GM19467 (cell line): ENCODE data around the gene KRTAP10-10.
"Not testable (repeated sequence)": the region's sequence is repeated elsewhere in the genome, so short reads cannot be mapped to it uniquely, and the experiment has no call there.

ENCODE experiments used
- ATAC-seq: cut with Tn5 transposase; IDR thresholded peaks from one replicate; pipeline ENCODE4 v1.9.1; 2021; ENCODE audit warnings: mild to moderate bottlenecking, moderate library complexity; ENCODE audit not compliant: unreplicated experiment

KRTAP10-10 gene

DNA sequence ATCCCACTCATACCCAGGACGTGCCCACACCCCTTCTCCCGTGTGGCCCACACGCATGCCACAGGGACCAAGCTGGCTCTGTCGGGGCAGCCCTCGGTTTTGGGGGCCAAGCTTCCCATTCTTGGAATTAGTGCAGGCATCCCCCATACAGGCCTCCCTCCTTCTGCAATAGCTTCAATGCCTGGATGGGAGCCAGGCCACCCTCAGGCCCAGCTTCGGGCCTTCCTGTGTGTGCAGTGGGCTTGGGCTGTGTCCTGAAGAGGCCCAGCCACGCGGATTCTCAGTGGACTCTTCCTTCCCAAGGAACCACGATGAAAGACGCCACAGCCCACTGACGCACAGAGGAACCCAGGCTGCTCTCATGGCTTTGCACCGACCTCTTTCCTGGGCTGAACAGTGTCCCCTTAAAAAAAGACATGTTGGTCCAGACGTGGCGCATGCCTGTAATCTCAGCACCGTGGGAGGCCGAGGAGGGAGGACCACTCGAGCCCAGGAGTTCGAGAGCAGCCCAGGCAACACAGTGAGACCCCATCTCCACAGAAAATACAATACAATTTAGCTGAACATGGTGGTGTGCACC, 12.5 kb downstream of the KRTAP10-10 start:
- ATAC-seq = no peak

DNA sequence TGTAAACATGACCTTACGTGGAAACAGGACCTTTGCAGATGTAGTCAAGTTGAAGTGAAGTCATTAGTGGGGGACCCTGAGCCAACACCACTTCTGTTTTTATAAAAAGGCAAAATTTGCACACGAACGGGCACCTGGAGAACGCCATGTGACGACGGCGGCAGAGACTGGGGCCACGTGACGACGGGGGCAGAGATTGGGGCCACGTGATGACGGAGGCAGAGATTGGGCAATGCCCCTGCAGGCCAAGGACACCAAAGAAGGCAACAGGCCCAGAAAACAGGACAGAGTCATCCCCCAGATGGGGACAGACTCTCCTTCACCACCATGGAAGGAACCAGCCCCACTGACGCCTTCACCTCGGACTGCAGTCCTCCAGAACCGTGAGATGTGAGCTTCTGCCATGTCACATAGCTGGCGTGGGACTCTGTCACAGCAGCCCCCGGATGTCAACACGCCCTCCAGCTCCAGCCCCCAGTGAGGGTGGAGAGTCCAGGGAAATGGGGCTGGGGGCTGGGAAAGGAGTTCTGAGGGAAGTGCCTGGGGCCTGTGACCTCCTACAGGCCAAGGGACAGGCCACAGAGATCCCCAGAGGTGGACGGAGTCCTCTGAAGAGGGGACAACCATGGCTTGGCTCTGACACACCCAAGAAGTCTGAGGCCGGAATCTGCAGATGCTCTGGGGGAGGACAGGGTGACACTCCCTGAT, 13.3 kb downstream of the KRTAP10-10 start:
- no peak for ATAC-seq

DNA sequence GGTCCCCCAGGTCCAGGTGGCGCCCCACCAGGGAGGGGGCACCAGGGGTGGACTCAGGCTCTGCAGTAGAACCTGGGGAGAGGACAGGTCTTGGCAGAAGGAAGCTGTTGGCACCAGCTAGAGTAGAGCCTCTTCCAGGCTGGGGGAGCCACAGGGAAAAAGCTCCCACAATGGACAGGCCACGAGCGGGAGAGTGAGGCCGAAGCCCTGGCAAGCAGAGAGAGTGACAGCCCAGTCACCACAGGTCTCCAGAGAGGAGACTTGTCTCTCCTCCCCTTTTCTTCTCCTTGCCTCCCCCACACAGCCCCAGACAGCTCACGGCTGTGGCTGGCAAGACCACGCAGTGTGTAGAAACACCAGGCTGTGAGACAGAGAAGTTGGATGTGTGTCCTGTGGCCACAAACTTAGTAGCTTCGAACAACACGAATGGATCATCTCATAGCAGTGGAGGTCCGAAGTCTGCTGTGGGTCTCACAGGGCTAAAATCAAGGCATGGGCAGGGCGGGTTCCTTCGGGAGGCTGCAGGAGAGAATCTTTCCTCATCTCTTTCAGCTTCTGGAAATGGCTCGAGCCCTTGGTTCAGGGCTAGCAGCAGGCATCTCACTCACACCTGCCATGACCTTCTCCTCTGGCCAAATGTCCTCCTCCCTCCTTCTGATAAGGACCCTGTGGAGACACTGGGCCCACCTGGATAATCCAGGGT, 14.0 kb downstream of the KRTAP10-10 start:
- ATAC-seq = no peak

DNA sequence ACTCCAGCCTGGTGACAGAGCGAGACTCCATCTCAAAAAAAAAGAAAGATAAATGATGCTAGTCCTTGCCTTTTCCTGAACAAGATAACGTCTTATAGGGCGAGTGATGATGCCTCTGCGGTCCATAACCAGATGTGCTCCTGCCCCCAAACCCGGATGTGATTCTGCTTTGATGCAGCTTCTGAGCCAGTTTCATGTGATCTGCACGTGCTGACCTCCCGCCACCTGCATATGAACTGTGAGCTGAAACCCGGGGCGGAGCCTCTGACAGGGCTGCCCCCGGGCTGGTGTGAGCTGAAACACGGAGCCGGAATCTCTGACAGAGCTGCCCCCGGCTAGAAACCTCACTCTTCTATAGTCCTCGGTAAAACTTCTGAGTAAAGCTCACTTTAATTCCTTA, 16.0 kb downstream of the KRTAP10-10 start:
- no peak for ATAC-seq

DNA sequence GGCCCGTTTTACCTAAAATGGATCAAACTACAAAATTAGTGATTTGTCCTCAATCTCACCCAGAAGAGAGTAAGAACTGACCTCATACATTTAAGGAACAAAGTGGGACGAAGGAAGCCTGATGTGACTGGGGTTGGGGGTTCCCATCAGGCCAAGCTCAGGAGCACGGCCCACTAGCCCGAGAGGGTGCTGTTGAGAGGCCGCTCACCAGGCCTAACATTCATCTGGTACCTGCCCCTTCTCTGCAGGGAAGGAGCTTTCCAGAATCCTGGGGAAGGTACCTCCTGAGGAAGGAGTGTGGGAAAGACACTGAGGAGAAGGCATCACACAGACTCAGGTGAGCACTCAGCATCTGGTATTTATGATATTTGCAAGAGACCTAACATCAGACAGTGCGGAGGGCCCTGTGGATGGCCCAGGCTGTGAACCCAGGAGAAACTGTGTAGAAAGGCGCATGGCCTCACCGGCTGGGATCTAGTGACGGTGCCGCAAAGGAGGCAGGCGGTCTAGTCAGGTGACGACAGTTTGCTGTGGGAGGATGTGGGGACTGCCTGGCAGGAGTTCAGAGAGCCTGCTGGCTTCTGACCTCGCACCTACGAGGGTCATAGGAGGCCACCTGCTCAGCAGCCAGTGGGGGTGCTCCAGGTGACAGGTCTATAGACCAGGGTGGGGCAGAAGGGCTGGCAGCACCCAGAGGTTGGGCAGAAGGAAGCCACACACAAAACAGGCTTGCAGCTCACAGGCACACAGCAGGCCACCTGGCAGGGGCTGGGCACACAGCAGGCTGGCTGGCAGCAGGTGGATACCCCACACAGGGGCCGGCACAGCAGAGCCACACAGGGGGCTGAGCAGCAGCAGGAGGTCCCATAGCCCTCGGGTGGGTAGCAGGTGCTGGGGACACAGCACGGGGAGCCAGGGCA, 16.8 kb downstream of the KRTAP10-10 start:
- no peak for ATAC-seq

DNA sequence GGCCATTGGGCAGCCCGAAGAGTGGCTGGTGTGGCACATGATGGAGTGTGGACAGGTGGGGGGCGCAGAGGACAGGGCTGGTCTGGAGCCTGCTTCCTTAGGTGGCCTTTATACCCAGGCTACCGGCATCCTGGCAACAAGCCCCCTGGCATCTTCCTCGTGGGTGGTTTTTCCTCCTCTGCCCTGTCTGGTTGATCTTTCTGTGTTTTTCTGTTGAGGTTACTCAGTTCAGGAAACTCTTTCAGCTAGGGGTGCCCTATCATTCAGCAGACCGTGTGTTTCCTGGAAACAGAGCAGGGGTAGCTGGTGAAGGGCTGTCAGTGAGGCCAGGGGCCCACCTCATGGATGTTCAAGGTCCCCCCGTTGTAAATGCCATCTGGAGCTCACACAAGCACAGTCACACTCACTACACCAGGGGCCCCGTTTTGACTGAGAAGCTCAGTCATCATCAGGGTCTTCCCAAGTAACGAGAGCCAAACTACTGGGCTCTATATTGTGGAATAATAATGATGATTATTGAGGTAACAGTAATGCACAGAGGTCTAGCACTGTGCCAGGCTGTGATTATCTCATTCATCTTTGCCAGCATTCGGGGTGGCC, 17.5 kb downstream of the KRTAP10-10 start, which contains the start of gene KRTAP12-4:
KRTAP12-4 (minus strand) TSS at position 84 of the 600 bp plus-strand sequence; CDS start at position 39, 45 bp downstream.
- ATAC-seq = no peak

DNA sequence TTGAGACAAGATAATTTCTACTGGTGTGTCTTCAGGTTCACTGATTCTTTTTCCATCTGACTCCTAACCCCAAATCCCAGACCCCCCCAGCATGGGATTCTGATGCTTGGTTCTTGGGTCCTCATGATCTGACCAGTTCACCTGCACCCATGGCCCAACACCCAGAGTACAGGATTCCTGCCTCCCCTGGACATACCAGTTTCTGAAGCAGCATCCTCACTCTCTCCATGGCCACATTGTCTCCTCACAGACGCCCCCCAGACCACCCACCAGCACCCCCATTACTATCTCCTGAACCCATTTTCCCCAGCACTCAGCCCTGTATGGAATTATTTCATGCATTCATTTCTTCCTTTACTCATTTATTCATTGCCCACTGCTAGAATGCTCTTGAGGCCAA, 19.7 kb downstream of the KRTAP10-10 start:
- no peak for ATAC-seq

DNA sequence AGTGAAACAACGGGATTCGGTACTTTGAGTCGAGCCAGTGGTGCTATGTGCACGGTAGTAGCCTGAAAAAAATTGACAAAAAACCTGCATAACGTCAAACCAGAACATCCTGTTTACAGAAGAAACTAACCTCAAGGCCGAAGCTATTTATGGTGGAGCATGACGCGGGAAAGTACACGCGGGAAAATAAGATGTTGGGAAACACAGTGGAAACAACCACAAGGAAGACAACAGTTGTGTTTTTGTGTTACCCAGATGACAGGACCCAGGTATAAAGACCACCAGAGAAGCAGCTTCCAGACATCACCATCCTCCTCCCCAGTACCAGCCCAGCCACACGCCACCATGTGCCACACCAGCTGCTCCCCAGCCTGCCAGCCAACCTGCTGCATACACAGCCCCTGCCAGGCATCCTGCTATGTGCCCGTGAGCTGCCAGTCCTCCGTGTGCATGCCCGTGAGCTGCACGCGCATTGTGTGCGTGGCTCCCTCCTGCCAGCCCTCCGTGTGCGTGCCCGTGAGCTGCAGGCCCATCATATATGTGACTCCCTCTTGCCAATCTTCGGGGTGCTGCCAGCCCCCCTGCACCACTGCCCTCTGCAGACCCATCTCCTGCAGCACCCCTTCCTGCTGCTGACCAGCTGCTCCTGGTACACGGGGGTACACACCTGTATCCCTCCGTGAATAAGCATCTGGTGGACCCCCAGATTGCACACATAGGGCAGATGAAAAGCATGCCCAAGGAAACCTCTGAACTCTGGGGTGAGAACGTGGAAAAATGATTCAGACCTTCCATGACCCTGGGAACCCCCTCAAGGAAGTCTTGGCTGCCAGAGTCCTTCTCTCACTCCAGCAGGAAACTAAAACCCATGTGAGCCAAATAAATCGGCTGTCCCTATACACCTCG, 20.7 kb downstream of the KRTAP10-10 start, which contains the start of gene KRTAP12-3:
KRTAP12-3 (plus strand) TSS at position 298 of the 906 bp plus-strand sequence; CDS start at position 346, 48 bp downstream.
- ATAC-seq = no peak

DNA sequence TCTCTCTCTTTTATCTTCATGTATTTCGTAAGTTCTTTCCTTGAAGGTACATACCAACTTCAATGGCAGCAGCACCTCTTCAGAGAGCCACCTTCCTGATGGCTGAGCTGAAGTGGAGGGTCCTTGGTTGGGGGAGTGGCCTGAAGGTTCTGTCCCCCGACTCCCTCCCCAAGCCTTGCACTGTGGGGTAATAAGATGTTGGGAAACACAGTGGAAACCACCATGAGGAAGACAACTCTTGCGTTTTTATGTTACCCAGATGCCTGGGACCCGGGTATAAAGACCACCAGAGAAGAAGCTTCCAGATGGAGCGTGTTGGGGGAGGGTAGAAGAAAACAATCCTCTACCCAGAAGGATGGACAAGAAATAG, 21.4 kb downstream of the KRTAP10-10 start:
- no peak for ATAC-seq

DNA sequence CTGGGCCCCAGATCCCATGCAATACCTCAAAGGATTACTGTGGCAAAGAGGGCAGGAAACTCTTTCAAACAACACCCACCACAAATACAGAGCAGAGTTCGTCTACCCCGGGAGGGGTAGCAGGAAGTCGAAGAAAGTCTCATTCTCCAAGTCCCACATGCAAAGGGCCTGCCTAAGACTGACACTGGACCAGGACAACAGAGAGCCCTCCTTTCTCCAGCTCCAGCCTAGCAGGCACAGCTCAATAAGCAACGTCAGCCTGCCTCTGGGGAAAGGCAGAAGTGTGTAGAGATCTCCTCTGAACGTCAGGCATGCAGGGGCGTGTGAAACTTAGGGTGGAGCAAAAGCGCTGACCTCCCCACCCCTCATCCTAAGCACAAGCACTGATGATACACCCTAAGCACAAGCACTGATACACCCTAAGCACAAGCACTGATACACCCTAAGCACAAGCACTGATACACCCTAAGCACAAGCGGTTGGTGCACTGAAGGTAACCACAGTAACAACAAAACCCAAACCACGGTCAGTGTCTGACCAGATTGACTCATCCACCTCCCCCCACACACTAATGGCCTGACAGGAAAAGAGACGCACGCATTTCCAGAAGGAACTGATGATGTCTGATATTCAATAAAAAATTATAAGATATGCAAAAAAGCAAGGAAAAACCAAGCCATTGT, 21.9 kb downstream of the KRTAP10-10 start:
- ATAC-seq = no peak

DNA sequence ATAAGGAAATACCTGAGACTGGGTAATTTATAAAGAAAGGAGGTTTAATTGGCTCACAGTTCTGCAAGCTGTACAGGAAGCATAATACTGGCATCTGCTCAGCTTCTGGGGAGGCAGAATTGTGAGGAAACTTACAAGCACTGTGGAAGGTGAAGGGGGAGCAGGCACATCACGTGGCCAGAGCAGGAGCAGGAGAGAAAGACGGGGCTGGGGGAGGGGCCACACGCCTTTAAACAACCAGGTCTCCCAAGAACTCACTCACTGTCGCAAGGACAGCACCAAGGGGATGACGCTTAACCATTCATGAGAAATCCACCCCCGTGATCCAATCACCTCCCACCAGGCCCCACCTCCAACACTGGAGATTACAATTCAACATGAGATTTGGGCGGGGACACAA, 24.4 kb downstream of the KRTAP10-10 start:
- not testable (repeated sequence) for ATAC-seq

DNA sequence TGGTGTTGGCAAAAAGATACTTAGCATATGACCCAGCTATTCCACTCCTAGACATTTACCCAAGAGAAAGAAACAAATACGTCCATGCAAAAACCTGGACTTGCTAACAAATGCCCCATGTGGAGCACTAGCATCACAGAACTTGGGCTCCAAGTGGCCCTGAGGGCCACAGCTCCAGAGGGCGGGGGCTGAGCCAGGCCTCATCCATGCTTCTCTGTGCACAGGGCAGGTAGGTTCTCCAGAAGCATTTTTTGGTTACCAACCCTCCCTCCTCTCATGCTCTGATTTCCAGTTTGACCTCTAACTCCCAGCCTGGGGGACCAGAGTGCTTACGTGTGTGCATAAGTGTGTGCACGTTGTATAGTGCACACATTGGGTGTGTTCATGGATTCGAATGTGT, 27.5 kb downstream of the KRTAP10-10 start:
- ATAC-seq = no peak

DNA sequence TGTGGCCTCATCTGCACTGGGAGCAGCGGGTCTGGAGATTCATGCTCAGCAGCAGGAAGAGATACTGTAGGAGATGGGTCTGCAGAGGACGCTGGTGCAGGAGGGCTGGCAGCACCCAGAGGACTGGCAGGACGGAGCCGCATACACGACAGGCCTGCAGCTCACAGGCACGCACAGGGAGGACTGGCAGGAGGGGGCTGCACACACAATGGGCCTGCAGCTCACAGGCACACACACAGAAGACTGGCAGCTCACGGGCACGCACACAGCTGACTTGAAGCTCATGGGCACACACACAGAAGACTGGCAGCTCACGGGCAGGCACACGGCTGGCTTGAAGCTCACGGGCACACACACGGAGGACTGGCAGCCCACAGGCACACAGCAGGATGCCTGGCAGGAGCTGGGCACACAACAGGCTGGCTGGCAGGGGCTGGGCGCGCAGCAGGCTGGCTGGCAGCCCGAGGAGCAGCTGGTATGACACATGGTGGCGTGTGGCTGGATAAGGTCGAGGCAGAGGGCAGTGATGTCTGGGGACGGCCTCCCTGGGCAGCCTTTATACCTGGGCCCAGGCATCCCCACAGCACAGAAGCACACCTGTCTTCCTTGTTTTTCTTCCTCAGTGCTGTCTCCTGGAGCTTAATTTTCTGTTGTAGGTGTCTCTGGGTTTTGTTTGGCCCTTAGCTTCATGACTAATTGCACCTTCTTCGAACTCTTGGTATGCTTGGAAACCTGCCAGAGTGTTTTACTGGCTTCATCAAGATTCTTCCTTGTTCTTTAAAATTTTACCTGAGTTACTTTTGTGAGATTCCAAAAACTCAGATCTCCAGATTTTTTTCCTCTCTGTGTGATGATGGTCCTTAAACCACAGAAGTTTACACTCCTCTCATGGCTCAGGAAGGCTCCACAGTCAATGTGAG, 29.5 kb downstream of the KRTAP10-10 start, which contains the start of gene KRTAP12-2:
KRTAP12-2 (minus strand) TSS at position 527 of the 920 bp plus-strand sequence; CDS start at position 486, 41 bp downstream.
- no peak for ATAC-seq

DNA sequence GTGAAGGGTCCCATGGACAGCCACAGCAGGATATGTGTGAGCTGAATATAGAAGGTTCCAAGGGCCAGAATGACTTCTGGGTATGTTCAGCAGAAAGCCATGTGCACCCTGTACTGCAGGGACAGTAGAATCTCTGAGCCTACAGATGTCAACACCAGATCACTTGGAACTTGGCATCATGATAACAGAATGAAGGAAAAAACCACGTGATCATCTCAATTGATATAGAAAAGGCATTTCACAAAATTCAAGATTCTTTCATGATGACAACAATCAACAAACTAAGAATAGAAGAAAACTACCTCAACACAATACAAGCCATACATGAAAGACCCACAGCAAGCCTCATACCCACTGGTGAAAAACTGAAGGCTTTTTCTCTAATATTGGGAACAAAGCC, 30.5 kb downstream of the KRTAP10-10 start:
- no peak for ATAC-seq

DNA sequence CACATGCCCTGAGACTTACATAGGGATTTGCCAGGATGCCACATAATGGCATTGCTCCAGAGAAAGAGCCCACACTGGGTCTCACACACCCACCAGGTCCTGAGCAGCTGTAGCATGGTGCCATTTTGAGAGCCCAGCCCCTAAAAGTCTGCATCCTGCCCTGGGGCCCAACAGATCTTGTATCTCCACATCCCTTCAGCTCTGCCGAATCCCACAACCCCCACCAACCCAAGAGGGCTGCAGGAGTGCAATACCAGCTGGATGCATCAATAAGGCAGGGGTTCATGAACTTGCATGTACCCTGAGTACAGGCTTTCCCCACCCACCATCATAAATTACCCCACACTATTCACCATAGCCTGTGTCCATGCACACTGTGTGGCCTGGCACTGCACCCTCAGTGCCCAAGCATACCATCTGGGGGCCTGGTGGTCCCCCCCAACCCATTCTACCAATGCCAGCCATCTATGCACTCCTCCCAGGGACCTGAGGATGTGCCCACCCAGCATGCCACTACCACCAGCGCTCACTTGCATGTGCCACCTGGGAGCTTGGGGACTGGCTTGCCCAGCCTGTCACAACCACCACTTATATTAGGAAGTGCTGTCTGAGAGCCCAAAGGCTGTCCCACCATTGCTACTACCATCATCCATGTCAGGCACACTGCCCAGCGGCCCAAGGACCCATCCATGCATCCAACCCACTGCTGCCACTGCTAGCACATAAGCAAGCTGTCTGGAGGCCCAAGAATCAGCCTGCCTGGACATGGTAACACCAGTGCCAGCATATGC, 33.7 kb downstream of the KRTAP10-10 start:
- ATAC-seq = no peak

DNA sequence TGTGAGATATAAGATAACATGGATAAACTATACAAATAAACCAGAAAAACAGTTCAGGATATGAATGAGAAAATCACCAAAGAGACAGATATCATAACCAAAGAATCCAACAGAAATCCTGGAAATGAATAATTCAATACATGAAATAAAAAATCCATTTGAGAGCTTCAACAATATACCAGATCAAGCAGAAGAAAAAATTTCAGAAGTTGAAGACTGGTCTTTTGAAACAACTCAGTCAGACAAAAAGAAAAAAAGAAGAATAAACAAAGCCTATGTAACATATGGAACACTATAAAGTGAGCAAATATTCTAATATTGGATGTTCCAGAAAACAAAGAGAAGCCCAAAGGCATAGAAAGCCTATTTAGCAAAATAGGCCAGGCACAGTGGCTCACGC, 34.8 kb downstream of the KRTAP10-10 start:
- no peak for ATAC-seq

DNA sequence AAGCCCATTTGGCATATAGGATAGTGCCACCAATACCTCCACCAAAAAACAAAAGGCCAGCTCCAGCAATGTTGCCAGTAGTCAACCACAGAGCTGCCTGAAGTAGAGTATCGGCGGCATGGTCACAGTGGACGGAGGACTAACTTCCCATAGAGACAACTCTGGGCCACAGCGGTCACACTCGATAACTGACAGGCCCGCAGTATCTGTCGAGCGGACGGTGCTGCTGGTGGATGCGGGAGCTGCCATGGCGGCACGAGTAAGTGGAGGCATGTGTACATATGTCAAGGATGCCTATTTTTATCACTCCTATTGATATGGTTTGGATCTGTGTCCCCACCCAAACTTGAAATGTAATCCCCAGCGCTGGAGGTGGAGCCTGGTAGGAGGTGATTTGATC, 40.7 kb downstream of the KRTAP10-10 start:
- no peak for ATAC-seq
